H9 (cell line): ENCODE measurements around the gene MAP1LC3C. TPM values are rescaled to one million over a fixed set of nuclear protein-coding genes. Genes with fewer than 3 reads are reported as not detected.

ENCODE experiments used
- DNase-seq: peaks from one replicate; pipeline ENCODE4 v3.0.0-alpha.2; 2017
- H2AFZ ChIP-seq: one replicate; pipeline ENCODE4 v1.6.1; 2013; ENCODE audit warnings: mild to moderate bottlenecking, low read length, control low read depth, moderate library complexity
- H2AK5ac ChIP-seq: 2 replicates; pipeline ENCODE4 v1.6.1; 2013; ENCODE audit warnings: low read length, control low read depth, mixed read lengths; ENCODE audit not compliant: insufficient read length
- H2BK120ac ChIP-seq: one replicate; pipeline ENCODE4 v1.6.1; 2013; ENCODE audit warnings: low read depth, mild to moderate bottlenecking, low read length, control low read depth, inconsistent platforms; ENCODE audit not compliant: poor library complexity, severe bottlenecking
- H2BK12ac ChIP-seq: 2 replicates; pipeline ENCODE4 v1.6.1; 2013; ENCODE audit warnings: low read length, control low read depth, mixed read lengths, low read depth; ENCODE audit not compliant: insufficient read length
- H2BK15ac ChIP-seq: 2 replicates; pipeline ENCODE4 v1.6.1; 2013; ENCODE audit warnings: low read depth, low read length, control low read depth
- H2BK20ac ChIP-seq: one replicate; pipeline ENCODE4 v1.6.1; 2013; ENCODE audit warnings: low read depth, mild to moderate bottlenecking, low read length, control low read depth, inconsistent platforms; ENCODE audit not compliant: poor library complexity, severe bottlenecking
- H2BK5ac ChIP-seq: 2 replicates; pipeline ENCODE4 v1.6.1; 2013; ENCODE audit warnings: low read length, control low read depth, mixed read lengths; ENCODE audit not compliant: insufficient read length
- H3K14ac ChIP-seq: 2 replicates; pipeline ENCODE4 v1.6.1; 2013; ENCODE audit warnings: low read length, control low read depth; ENCODE audit not compliant: insufficient read depth
- H3K18ac ChIP-seq: 2 replicates; pipeline ENCODE4 v1.6.1; 2013; ENCODE audit warnings: low read depth, mild to moderate bottlenecking, mixed read lengths, low read length, control low read depth; ENCODE audit not compliant: insufficient read length
- H3K23ac ChIP-seq: 2 replicates; pipeline ENCODE4 v1.6.1; 2013; ENCODE audit warnings: low read length, control low read depth, mixed read lengths, low read depth; ENCODE audit not compliant: insufficient read length
- H3K23me2 ChIP-seq: 2 replicates; pipeline ENCODE4 v1.6.1; 2013; ENCODE audit warnings: low read depth, mild to moderate bottlenecking, mixed read lengths, low read length, control low read depth; ENCODE audit not compliant: insufficient read length, poor library complexity, severe bottlenecking
- H3K27ac ChIP-seq: 2 replicates; pipeline ENCODE4 v1.5.1; 2013; ENCODE audit warnings: low read length, control low read depth, mixed read lengths, low read depth; ENCODE audit not compliant: insufficient read length
- H3K27me3 ChIP-seq: 2 replicates; pipeline ENCODE4 v1.6.1; 2013; ENCODE audit warnings: low read length, control low read depth, inconsistent platforms; ENCODE audit not compliant: insufficient read depth
- H3K4ac ChIP-seq: 2 replicates; pipeline ENCODE4 v1.6.1; 2013; ENCODE audit warnings: low read depth, mild to moderate bottlenecking, control low read depth, inconsistent platforms, low read length, moderate library complexity
- H3K4me1 ChIP-seq: 2 replicates; pipeline ENCODE4 v1.6.1; 2013; ENCODE audit warnings: low read length, control low read depth, inconsistent platforms; ENCODE audit not compliant: insufficient read depth
- H3K4me2 ChIP-seq: 2 replicates; pipeline ENCODE4 v1.6.1; 2013; ENCODE audit warnings: low read length, control low read depth, mixed read lengths; ENCODE audit not compliant: insufficient read length, insufficient read depth
- H3K56ac ChIP-seq: 2 replicates; pipeline ENCODE4 v1.6.1; 2013; ENCODE audit warnings: low read depth, mild to moderate bottlenecking, mixed read lengths, low read length, control low read depth; ENCODE audit not compliant: insufficient read length
- H3K79me1 ChIP-seq: 2 replicates; pipeline ENCODE4 v1.6.1; 2013; ENCODE audit warnings: low read depth, mild to moderate bottlenecking, moderate library complexity, low read length, control low read depth, inconsistent platforms; ENCODE audit not compliant: insufficient read depth, poor library complexity, severe bottlenecking
- H3K79me2 ChIP-seq: 2 replicates; pipeline ENCODE4 v1.6.1; 2013; ENCODE audit warnings: low read length, control low read depth, inconsistent platforms; ENCODE audit not compliant: insufficient read depth
- H3K9ac ChIP-seq: 2 replicates; pipeline ENCODE4 v1.6.1; 2013; ENCODE audit warnings: low read length, control low read depth, mixed read lengths; ENCODE audit not compliant: insufficient read length; ENCODE audit errors: extremely low read depth
- H3K9me3 ChIP-seq: one replicate; pipeline ENCODE4 v1.6.1; 2013; ENCODE audit warnings: low read depth, low read length, inconsistent platforms; ENCODE audit not compliant: control insufficient read depth
- H3T11ph ChIP-seq: one replicate; pipeline ENCODE4 v1.6.1; 2013; ENCODE audit warnings: mild to moderate bottlenecking, low read length, control low read depth, inconsistent platforms
- H4K20me1 ChIP-seq: one replicate; pipeline ENCODE4 v1.6.1; 2013; ENCODE audit not compliant: control insufficient read depth, insufficient read length, insufficient read depth
- H4K5ac ChIP-seq: 2 replicates; pipeline ENCODE4 v1.6.1; 2013; ENCODE audit warnings: low read depth, mild to moderate bottlenecking, mixed read lengths, low read length, control low read depth; ENCODE audit not compliant: insufficient read length
- H4K8ac ChIP-seq: replicated peaks from 2 replicates; pipeline ENCODE4 v1.6.1; 2013; ENCODE audit warnings: low read length, control low read depth, mixed read lengths, low read depth; ENCODE audit not compliant: insufficient read length
- H4K91ac ChIP-seq: 2 replicates; pipeline ENCODE4 v1.6.1; 2013; ENCODE audit warnings: low read depth, mild to moderate bottlenecking, moderate library complexity, mixed read lengths, low read length, control low read depth; ENCODE audit not compliant: insufficient read length
- H3K27ac Mint-ChIP-seq, 3 experiments: 2 replicates in 2 of 3; 3 replicates in 1 of 3; pipeline ENCODE4 v1.8.0; 2020 to 2021; ENCODE audit warnings: mixed read lengths in 3 of 3, mild to moderate bottlenecking in 1 of 3, moderate library complexity in 1 of 3
- H3K27me3 Mint-ChIP-seq: 2 replicates; pipeline ENCODE4 v1.8.0; 2021; ENCODE audit warnings: low read depth, mild to moderate bottlenecking, moderate library complexity, mixed read lengths
- H3K36me3 Mint-ChIP-seq, 3 experiments: 2 replicates in 2 of 3; 3 replicates in 1 of 3; pipeline ENCODE4 v1.8.0; 2020 to 2021; ENCODE audit warnings: low read depth in 3 of 3, mixed read lengths in 3 of 3; ENCODE audit not compliant: insufficient read depth in 1 of 3
- H3K4me1 Mint-ChIP-seq, 2 experiments: 2 replicates each; pipeline ENCODE4 v1.8.0; 2020; ENCODE audit warnings: mixed read lengths in 2 of 2
- H3K4me3 Mint-ChIP-seq, 2 experiments: 2 replicates in 1 of 2; 3 replicates in 1 of 2; pipeline ENCODE4 v1.8.0; 2020 to 2021; ENCODE audit warnings: mild to moderate bottlenecking in 2 of 2, mixed read lengths in 2 of 2, moderate library complexity in 1 of 2
- H3K9me3 Mint-ChIP-seq, 2 experiments: 2 replicates in 1 of 2; 3 replicates in 1 of 2; pipeline ENCODE4 v1.8.0; 2020; ENCODE audit warnings: mild to moderate bottlenecking in 2 of 2, mixed read lengths in 2 of 2, moderate library complexity in 1 of 2
- CTCF ChIP-seq: fragments of 200-600 bp; sonication (generic); conservative IDR thresholded peaks from 3 replicates; pipeline ENCODE4 v1.8.0; 2021; ENCODE audit warnings: antibody characterized with exemption, mild to moderate bottlenecking
- WGBS: extraction: QIAGEN DNeasy Blood & Tissue Kit; methylation state at CpG from one replicate; pipeline ENCODE4 v1.1.7; 2013; ENCODE audit warnings: missing lambda C conversion rate, low lambda C conversion rate, mixed read lengths; ENCODE audit not compliant: insufficient read length; ENCODE audit errors: extremely low coverage; 5-methylcytosine and 5-hydroxymethylcytosine counted together
- total RNA-seq: library from RNA; stranded (reverse); gene quantifications from 2 replicates; pipeline ENCODE4 v1.2.1, GENCODE V29; 2021

MAP1LC3C gene
- total RNA-seq, 1 experiment from 2014 or later = 3.6 TPM

GRCh38 chr1:242002072-242002471, 3.2 kb upstream of the MAP1LC3C start:
- H2BK15ac ChIP-seq = no peak overlapping the region
- WGBS = no CpG with 5 or more reads among the region's 5 CpGs

More at GRCh38 chr1:242002072-242002471, 3.2 kb upstream of the MAP1LC3C start:
- no peaks in the 10 kb centered on the region for H3K27me3 ChIP-seq
- no peak overlapping the region for H3K4me2 ChIP-seq
- no peak overlapping the region for H3T11ph ChIP-seq
- no peaks in the 10 kb centered on the region for H3K79me2 ChIP-seq
- H4K5ac ChIP-seq = no peak overlapping the region
- no peak overlapping the region for H3K23ac ChIP-seq
- H3K56ac ChIP-seq = no peak overlapping the region
- H3K14ac ChIP-seq = no peak overlapping the region
- H3K4ac ChIP-seq = no peak overlapping the region
- no peak overlapping the region for H2BK5ac ChIP-seq
- H3K9ac ChIP-seq = no peak overlapping the region
- Mint-ChIP-seq H3K4me1 (peaks cover 15 to 29% of the 10 kb centered on the region in 2 experiments), H3K36me3 (no peaks in the 10 kb centered on the region; a peak in 1 of 7 replicates), H3K27ac (no peak overlapping the region), H3K4me3 (no peak overlapping the region), H3K9me3 (no peaks in the 10 kb centered on the region), H3K27me3 (peaks cover 4% of the 10 kb centered on the region; the same call in 1 of the 2 replicates)
- no peak for DNase-seq
- no peak overlapping the region for H4K8ac ChIP-seq
- no peak for TF ChIP-seq CTCF
- H2AK5ac ChIP-seq = no peak overlapping the region
- H4K91ac ChIP-seq = no peak overlapping the region
- H3K23me2 ChIP-seq = peaks cover 5% of the 10 kb centered on the region
- H2BK20ac ChIP-seq = no peak overlapping the region
- H3K79me1 ChIP-seq = no peaks in the 10 kb centered on the region
- H2BK12ac ChIP-seq = no peak overlapping the region
- no peaks in the 10 kb centered on the region for H3K9me3 ChIP-seq
- H3K27ac ChIP-seq = no peak overlapping the region
- H3K4me1 ChIP-seq = peaks cover 4% of the 10 kb centered on the region; the same call in 1 of the 2 replicates
- H3K18ac ChIP-seq = no peak overlapping the region
- no peak overlapping the region for H2BK120ac ChIP-seq
- H4K20me1 ChIP-seq = no peaks in the 10 kb centered on the region
- no peak overlapping the region for H2AFZ ChIP-seq
